ENCODE results near the gene PIGA. TPM values are rescaled to one million over a fixed set of nuclear protein-coding genes. Genes with fewer than 3 reads are reported as not detected.
A peak's percentile ranks its signal among the peaks of the same experiment; 100 is the strongest.

Gene PIGA
- 10 to 100 TPM; 12.6 to 21.6 TPM for total RNA-seq
- polyA plus RNA-seq (2013, experiment 1 of 2): 12.0 TPM
- 10.2 TPM for polyA plus RNA-seq (2013, experiment 2 of 2)
- long read RNA-seq, experiment 1, partial matches to known transcripts: 1 of 1 reads
- long read RNA-seq, experiment 1, other reads (novel, unspliced or antisense): 0 of 1 reads
- long read RNA-seq, experiment 2, partial matches to known transcripts: 1 of 9 reads
- long read RNA-seq, experiment 2, other reads (novel, unspliced or antisense): 3 of 9 reads
- long read RNA-seq, experiment 3, transcript PIGA-201 (6 exons, 3,652 nt): major isoform, 23 of 42 reads
- long read RNA-seq, experiment 3, transcript PIGA-210 (6 exons, 854 nt): minor isoform, 7 of 42 reads
- long read RNA-seq, experiment 3, transcript PIGA-214 (6 exons, 3,246 nt): minor isoform, 5 of 42 reads
- long read RNA-seq, experiment 3, partial matches to known transcripts: 4 of 42 reads
- long read RNA-seq, experiment 3, other reads (novel, unspliced or antisense): 2 of 42 reads
- long read RNA-seq, experiment 4, partial matches to known transcripts: 0 of 4 reads
- long read RNA-seq, experiment 4, other reads (novel, unspliced or antisense): 4 of 4 reads

GRCh38 chrX:15335135-15336022, at the start of gene PIGA:
PIGA (minus strand) TSS chrX:15335523; CDS start chrX:15331930, 3,593 bp downstream.
- Histone ChIP-seq H3K9ac (ENCODE audit: extremely low read depth, low read length, poor library complexity, severe bottlenecking) (peak within 1 kb of the TSS; percentile 83), H3K4me3 (ENCODE audit: low read length) (peak within 1 kb of the TSS; percentile 93), H3K9me3 (ENCODE audit: control insufficient read depth, low read length) (no peaks in the 10 kb centered on the region), H3K36me3 (ENCODE audit: control insufficient read depth, insufficient read depth, low read length) (peaks cover 17% of the 10 kb centered on the region), H3K27me3 (ENCODE audit: control insufficient read depth, insufficient read depth, low read length, poor library complexity, severe bottlenecking) (peaks cover 24% of the 10 kb centered on the region), H3K4me1 (ENCODE audit: control insufficient read depth, insufficient read depth, low read length) (no peaks in the 10 kb centered on the region), H3K27ac (ENCODE audit: low read depth, low read length) (peak within 1 kb of the TSS; percentile 66)
- no peaks in the 10 kb centered on the region for H3K9me3 Mint-ChIP-seq
- peak within 1 kb of the TSS; percentile 96 for H3K4me3 Mint-ChIP-seq
- H3K4me1 Mint-ChIP-seq: peaks cover 4% of the 10 kb centered on the region
- DNase-seq: peak; percentile 96
- H3K27me3 Mint-ChIP-seq (ENCODE audit: insufficient read depth): peaks cover 21% of the 10 kb centered on the region
- H3K36me3 Mint-ChIP-seq (ENCODE audit: low read depth): peaks cover 9% of the 10 kb centered on the region
- WGBS, 2 experiments (ENCODE audit: insufficient coverage in 1 of 2, insufficient read length in 1 of 2): 0% methylated on average over 69 of the region's 72 CpGs; no CpG with 5 or more reads in 1 of the 2 experiments
- peak within 1 kb of the TSS; percentile 99 for H3K27ac Mint-ChIP-seq
- no peak for TF ChIP-seq CTCF (conservative IDR thresholded peaks at IDR 0.05)

GRCh38 chrX:15384304-15384703, 49.0 kb upstream of the PIGA start, which contains the start of gene VEGFD:
VEGFD (minus strand) TSS chrX:15384413; CDS start chrX:15383946, 467 bp downstream.
- no peaks in the 10 kb centered on the region for H3K36me3 ChIP-seq (ENCODE audit: control insufficient read depth, insufficient read depth, low read length)
- H3K27me3 ChIP-seq (ENCODE audit: control insufficient read depth, insufficient read depth, low read length, poor library complexity, severe bottlenecking): no peaks in the 10 kb centered on the region
- 40 to 67% methylated on average over 1 to 2 of the region's 2 CpGs for WGBS, 2 experiments (ENCODE audit: insufficient coverage in 1 of 2, insufficient read length in 1 of 2)
- no peak within 1 kb of the TSS for H3K4me3 ChIP-seq (ENCODE audit: low read length)
- no peak within 1 kb of the TSS for H3K9ac ChIP-seq (ENCODE audit: extremely low read depth, low read length, poor library complexity, severe bottlenecking)
- no peaks in the 10 kb centered on the region for H3K9me3 ChIP-seq (ENCODE audit: control insufficient read depth, low read length)
- Mint-ChIP-seq H3K9me3 (no peaks in the 10 kb centered on the region), H3K4me3 (no peak within 1 kb of the TSS), H3K27me3 (ENCODE audit: insufficient read depth) (no peaks in the 10 kb centered on the region), H3K36me3 (ENCODE audit: low read depth) (peaks cover 2% of the 10 kb centered on the region), H3K4me1 (peaks cover 7% of the 10 kb centered on the region), H3K27ac (no peak within 1 kb of the TSS)
- TF ChIP-seq CTCF (conservative IDR thresholded peaks at IDR 0.05): no peak
- no peaks in the 10 kb centered on the region for H3K4me1 ChIP-seq (ENCODE audit: control insufficient read depth, insufficient read depth, low read length)
- H3K27ac ChIP-seq (ENCODE audit: low read depth, low read length): no peak within 1 kb of the TSS
- no peak for DNase-seq

- H3K27me3 ChIP-seq (ENCODE audit: control insufficient read depth, insufficient read depth, low read length, poor library complexity, severe bottlenecking): no peaks in the 10 kb centered on the region
- Mint-ChIP-seq H3K27ac (no peak overlapping the region), H3K4me1 (peaks cover 7% of the 10 kb centered on the region), H3K9me3 (no peaks in the 10 kb centered on the region), H3K27me3 (ENCODE audit: insufficient read depth) (no peaks in the 10 kb centered on the region), H3K4me3 (no peak overlapping the region), H3K36me3 (ENCODE audit: low read depth) (peaks cover 2% of the 10 kb centered on the region)
- DNase-seq: no peak
- no peaks in the 10 kb centered on the region for H3K9me3 ChIP-seq (ENCODE audit: control insufficient read depth, low read length)
- no peaks in the 10 kb centered on the region for H3K4me1 ChIP-seq (ENCODE audit: control insufficient read depth, insufficient read depth, low read length)
- no peak overlapping the region for H3K27ac ChIP-seq (ENCODE audit: low read depth, low read length)
- no peak overlapping the region for H3K4me3 ChIP-seq (ENCODE audit: low read length)
- no peak overlapping the region for H3K9ac ChIP-seq (ENCODE audit: extremely low read depth, low read length, poor library complexity, severe bottlenecking)
- no peaks in the 10 kb centered on the region for H3K36me3 ChIP-seq (ENCODE audit: control insufficient read depth, insufficient read depth, low read length)
- peak; percentile 64 for TF ChIP-seq CTCF (conservative IDR thresholded peaks at IDR 0.05)
- WGBS, 2 experiments (ENCODE audit: insufficient coverage in 1 of 2, insufficient read length in 1 of 2): 82% methylated on average over 6 of the region's 8 CpGs; no CpG with 5 or more reads in 1 of the 2 experiments
Observed at GRCh38 chrX:15382813-15383212, 47.5 kb upstream of the PIGA start.

Measured in endodermal cell (in vitro differentiated cells).